Endometrial microvascular endothelial cells (primary cell): ENCODE results near the gene TNFRSF25. TPM values are rescaled to one million over a fixed set of nuclear protein-coding genes. Genes with fewer than 3 reads are reported as not detected.
"Not testable (repeated sequence)": the region's sequence is repeated elsewhere in the genome, so short reads cannot be mapped to it uniquely, and the experiment has no call there.

Experiments
- in situ Hi-C: cut with HindIII; loops from 2 replicates; pipeline ENCODE4 v1.10.0; 2017; ENCODE audit warnings: low sequenced_read_pairs, low pct_unique_long_range_greater_than_20kb; ENCODE audit errors: inconsistent ontology term
- total RNA-seq: library from RNA; depleted of rRNA; stranded (reverse); fragments of >200 nt; gene quantifications from one replicate; pipeline ENCODE4 v1.2.3, GENCODE V29; 2015; ENCODE audit errors: inconsistent ontology term

Gene TNFRSF25
- total RNA-seq, 1 donor from 2014 or later, result 5.9 TPM

DNA sequence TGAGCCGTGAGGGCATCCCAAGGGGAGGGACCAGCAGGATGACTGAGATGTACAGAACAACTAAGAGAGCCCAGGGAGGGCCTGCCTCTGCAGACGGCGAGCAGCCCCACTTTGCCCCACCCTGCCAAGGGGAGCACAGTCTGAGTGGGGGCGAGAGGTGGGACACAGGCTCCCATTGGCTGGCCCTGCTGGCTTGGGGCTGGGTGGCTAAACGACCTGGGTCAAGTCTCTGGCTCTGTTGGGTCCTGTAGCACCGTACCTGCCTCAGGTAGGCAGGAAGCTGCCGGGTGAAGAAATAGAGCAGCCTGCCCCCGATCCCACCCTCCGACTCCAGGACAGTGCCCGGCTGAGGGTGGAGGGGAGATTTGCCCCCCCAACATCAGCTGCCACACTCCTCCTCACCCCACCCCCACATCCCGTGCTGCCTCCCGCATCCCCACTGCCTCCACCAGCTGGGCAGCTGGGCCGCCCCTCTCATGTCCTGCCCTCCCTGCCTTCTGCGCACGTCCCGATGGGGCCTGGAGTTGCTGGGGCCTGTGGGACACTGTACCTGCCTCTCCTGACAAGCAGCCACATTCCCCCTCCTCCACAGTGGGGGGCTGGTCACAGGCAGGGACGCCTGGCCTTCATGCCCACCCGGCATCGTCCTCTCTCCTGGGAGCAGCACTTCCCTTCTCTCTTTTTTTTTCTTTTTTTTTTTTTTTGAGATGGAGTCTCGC lies 38.1 kb upstream of the TNFRSF25 start:
- in situ Hi-C loops, result no loop called here

DNA sequence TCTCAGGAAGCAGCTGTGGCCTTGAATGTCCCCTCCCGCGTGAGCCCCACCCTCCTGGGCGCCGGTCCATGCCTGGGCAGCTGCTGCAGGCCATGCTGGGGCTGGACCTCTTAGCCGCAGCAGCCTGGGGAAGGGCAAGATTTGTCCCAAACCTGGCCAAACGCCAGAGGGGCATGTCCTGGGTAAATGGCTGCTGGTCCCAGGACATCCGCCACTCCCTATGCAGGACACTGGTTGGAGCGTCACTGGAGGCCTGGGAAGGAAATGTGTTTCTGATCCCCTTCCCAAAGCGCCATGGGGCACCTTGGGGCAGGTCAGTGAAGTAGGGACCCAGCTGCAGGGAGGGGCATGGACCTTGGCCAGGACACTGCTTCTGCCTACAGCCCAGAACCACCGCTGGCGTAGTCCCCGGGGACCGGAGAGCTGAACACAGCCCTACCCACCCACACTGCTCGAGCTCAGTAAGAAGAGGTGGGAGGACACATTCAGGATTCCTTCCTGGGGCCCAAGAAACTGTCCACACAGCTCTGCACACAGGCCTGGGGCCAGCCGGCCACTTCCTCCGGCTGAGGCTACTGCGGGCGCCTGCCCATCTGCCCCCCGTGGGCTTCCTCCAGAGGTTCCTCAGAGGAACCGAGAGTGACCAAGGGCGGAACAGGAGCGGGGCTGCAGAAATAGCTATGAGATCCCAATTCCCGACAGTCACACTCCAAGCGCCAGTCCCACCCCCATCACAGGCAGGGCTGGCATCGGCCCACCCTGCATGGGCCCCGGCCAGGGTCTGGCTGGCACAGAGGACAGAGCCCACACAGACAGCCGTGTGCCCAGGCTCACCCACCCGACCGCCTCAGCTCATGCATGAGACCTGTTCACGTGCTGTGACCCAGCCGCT lies 36.3 kb upstream of the TNFRSF25 start:
- in situ Hi-C loops, result no loop called here

DNA sequence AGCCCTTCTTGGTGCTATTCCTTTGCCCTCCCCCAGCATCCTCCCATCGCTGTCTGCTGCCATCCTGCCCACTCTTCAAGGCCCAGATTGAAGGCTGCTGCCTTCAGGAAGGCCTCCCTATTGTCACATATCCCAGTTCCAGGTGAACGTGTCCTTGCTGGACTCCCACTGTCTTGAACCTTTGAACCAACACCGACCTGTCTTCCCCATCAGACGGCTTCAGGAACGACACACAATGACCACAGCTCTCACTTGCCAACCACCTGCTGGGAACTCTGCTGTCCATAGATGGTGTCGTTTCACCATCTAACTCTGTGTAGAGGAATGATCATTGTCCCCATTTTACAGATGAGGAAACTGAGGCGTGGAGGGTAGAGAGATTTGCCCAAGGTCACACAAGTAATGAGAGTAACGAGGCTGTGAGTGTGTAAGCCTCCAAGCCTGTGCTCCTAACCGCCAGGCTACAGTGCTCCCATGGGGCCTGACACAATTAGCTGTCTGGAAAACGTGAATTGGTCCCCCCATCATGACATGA lies 35.4 kb upstream of the TNFRSF25 start:
- in situ Hi-C loops, result no loop called here

DNA sequence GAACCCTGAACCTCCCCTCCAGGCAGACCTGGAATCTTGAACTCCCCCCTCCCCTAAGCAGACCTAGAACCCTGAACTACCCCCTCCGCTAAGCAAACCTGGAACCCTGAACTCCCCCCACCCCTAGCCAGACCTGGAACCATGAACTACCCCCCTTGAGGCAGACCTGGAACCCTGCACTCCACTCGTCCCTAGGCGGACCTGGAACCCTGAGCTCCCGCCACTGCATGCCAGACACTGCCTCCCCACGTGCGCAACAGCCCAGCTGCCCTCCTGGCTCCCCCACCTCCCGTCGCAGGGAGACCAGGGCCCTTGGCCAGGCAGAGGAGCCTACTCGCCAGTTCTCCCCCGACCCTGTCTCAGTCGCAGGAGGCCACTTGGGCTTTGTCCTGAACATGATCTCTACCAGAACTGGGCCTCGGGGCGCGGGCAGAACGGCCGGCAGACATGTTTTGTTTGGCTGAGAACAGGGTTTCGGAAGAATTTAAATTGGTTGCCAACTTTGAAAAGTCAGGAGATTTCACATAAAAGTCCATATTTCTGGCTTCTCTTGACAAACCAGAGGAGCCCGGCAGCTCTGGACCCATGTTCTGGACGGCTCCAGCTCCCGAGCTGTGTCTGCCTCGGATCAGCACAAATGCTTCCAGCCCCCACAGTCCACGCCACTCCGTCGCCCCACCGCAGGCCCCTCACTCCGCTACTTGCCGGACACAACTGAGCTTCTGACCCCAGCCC lies 34.7 kb upstream of the TNFRSF25 start:
- in situ Hi-C loops, result no loop called here

DNA sequence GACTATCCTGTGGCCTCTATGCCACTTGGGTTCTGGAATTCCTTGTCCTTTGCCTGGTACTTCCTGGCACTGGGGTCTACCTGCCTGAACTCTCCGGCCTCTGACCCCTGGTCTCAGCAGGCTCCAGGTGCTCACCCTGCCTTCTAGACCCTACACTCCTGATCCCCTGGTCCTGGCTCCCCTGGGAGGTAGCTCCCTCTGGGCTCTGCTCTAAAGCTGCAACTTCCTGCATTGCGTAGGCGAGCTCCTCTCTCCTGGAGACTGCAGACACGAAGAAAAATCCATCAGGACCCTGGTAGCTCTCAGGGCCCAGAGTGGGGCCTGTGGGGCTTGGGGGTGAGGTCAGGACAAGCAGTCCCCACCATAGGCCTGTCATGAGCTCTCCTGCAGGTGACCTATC lies 33.3 kb upstream of the TNFRSF25 start:
- in situ Hi-C loops, result no loop called here

DNA sequence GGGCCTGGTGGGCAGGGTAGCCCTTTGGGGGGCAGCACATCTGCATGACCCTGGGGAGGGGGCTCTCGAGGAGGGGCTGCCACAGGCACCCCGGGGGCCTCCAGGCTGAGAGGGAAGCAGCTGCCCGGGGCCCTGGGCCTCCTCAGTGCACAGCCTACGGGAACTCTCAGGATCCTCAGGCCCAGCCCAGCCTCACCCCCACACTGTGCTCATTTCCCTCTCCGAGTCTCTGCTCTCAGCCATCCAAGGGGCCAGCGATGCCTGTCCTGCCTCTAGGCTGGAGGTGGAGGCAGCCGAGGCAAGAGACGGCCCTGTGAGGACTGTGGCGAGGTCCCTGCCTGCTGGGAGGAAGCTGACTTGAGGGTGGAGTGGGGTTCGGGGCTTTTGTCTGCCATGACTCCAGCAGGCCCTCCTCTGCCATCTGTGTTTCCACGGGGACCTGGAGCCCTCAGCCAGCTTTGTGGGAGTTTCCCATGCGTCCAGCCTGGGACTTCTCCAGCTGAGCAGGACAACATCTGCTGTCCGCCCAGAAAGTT lies 32.7 kb upstream of the TNFRSF25 start:
- in situ Hi-C loops, result no loop called here

DNA sequence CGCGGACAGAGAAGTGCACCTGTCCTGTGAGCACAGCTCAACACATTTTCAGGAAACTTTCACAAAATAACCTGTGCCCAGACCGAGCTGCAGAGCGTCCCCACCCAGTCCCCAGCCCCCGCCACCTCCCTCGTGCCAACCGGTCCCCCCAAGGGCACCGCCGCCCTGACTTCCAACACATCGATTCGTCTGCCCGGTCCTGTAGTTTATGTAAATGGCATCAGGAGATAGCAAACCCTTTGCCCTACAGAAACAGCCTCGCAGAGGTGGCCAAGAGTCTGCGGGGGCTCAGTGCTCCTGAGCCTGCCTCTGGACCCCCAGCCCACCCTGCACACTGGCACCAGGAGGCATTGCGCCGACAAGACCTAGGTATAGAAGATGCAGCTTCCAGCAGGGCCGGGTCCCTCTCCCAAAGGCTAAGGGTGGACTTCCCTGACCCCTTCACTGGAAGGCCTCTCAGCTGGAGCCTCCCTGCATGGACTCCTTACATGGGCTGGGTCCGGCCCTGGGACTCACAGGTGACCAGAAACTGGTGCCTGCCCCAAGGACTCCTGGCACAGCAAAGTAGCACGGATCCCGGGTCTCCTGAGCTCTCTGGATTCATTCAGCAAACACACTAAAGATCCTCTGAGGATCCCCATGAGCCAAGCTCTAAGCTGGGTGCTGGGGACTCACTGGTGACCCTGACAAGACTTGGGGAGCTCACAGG lies 32.0 kb upstream of the TNFRSF25 start:
- in situ Hi-C loops, result no loop called here

DNA sequence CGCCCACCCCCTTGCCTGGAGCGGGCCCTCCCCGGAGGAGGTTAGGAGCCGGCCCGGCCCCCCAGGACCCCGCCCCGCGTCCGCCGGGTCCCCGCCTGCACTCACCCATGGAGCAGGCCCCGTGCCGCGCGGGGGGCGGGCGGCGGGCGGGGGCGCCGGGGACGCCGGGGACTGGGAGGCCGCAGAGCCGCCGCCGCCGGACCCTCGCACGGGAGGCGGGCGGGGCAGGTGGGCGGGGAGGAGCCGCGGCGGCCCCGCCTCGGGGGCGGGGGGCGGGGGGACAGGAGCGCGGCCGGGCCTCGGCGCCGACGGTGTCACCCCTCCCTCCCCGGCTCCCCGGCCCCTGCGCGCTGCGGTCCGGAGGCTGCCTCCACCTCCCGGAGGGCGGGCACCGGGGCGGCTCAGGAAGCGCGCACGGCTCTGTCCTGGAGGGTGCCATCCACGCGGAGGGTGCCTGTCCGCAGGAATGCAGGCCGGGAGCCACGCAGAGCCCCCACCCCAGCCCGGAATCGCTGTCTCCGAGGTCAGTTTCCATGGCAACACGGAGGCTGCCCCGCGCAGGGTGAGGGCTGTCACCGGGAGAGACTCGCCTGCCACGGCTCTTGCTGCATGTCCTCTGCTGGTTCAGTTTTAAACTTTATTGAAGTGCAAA lies 31.4 kb upstream of the TNFRSF25 start:
- in situ Hi-C loops, result no loop called here

DNA sequence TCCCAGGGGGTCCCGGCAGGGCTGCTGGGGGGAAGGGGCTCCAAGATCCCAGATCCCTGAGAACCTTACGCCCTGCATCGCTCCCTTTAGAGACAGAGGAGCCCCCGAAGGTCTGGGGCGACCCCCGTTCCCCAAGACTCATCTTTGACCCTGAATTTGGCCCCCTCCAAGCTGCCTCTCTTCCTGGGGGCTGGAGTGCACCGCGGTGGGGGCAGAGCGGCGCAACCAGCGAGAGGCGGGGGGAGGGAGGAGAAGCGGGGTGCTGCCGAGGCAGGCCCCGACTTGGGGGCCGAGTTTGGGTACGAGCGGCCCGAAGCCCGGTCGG lies 30.9 kb upstream of the TNFRSF25 start:
- in situ Hi-C loops, result no loop called here

DNA sequence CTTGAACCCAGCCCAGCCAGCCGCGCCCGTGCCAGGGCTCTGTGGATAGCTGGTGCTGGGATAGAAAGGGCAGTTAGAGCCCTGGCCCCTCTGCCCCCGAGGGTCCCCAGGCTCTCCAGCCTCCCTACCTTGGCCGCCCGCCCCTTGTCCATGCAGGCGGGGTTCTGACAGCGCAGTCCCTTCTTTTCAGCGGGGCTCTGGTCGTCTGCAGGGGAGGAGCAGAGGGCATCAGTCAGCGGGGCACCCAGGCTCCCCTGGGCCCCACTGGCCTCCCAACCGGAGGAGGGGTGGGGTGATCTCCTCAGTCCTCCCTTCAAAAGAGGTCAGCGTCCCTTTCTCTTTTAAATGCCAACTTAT lies 30.4 kb upstream of the TNFRSF25 start:
- in situ Hi-C loops, result no loop called here

DNA sequence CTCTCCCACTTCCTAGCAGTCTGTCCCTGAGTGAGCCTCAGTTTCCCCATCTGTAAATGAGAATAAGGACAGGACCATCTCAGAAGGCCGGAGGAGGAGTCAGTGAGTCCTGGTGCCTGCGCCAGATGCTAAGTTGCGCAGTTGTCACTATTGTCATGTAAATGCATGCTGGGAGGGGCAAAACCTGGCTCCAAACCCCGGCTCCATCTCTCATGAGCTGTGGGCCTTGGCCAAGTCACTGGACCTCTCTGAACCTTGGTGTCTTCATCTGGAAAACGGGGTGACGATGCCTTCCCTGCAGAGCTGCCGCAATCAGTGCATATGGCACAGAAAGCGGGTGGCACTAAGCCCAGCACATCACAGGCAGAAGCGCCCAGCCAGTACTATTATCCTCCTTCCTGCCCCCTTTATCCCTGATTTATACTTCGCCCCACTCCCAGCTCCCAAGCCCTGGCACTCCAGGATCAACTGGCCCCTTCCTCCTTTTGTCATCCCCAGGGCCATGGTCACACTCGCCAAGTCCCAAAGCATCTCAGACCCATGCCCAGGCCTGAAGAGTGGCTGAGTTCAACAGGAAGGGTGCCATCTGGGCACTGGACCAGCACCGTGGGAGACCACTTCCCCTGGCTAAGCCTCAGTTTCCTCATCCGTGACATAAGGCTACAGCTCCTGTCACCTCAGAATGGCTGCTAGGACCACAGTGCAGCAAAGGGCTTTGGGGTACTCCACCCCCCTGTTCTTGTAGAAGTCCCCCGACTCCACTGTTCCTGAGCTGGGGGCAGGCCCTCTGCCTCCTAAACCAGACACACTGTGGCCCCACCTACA lies 29.8 kb upstream of the TNFRSF25 start:
- in situ Hi-C loops, result no loop called here

DNA sequence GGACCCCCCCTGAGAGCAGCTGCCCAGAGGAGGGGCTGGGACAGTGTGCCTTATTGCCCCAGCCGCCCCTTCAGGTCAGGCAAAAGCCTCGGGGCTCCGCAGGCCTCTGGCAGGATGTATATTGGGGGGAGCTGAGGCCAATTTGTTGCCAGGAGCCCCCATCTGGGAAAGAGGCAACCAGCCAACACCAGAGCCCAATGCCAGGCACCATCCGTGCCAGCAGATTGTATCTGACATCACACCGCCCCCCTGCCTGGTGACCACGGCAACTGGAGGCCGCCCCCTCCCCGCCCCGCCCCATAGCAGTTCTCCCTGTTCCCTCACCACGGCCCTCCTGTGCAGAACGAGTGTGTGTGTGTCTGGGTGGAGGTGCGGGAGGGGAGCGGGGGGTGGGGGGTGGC lies 29.1 kb upstream of the TNFRSF25 start:
- in situ Hi-C loops, result no loop called here

DNA sequence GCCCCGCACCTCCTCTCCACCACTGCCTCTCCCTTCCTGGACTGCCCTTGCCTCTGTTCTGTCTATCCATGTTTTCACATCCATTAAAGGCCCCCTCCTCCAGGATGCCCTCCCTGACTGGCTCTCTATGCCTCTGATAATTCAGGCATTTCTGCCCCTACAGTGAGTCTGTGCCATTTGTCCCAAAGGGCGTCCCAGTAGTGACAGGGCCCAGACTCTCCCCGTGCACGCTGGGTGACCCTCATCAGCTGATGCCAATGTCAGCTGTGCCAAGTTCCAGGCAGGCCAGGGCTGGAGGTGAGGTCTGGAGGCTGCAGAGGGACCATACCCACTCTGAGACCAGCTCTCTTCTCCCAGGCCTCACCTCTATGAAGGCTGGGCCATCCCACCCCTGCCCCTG lies 28.7 kb upstream of the TNFRSF25 start:
- in situ Hi-C loops, result no loop called here

DNA sequence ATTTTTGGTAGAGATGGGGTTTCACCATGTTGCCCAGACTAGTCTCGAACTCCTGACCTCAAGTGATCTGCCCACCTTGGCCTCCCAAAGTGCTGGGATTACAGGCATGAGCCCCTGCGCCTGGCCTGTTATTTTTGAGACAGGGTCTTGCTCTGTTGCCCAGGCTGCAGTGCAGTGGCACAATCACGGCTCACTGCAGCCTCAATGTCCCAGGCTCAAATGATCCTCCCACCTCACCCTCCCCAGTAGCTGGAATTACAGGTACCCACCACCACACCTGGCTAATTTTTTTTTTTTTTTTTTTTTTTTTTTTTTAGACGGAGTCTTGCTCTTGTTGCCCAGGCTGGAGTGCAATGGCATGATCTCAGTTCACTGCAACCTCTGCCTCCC lies 27.9 kb upstream of the TNFRSF25 start:
- in situ Hi-C loops, result not testable (repeated sequence)

DNA sequence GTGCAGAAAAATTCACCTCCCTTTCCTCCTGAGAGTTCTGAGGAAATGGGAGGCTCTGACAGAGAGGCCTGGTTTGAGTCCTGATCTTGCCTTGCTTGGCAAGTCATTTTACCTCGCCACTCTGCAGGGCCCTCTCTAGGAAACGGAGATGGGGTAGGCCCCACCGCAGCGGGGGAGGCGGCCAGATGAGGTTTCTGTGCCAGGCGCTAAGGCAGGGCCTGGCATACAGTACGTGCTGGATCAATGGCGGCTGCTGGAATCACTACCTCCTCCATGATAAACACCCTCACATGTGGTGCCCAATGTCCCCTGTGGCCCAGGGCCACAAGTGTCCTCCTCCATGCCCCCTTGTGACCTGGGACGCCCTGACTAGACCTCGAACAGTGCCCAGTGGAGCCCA lies 26.0 kb upstream of the TNFRSF25 start:
- in situ Hi-C loops, result no loop called here

DNA sequence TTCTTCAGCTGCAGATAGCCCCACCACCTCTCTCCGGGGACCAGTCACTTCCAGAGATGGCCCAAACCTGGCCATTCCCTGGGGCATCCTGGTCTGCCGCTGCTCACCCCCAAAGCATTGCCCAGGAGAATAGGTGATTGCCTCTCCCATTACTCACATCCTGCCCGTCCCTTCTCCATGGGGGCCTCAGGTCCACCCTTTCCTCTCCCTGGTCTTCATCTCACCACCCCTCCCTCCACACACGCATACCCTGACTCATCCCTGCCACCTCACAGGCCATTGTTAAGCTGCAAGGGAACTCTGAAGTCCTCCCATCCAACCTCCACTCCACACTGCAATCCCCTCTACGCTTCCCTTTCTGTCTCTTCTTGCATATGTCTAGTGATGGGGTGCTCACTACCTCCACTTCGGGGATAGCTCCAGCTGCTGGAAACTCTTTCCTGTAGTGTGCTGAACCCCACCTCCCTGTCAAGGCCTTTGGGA lies 25.5 kb upstream of the TNFRSF25 start, which contains the start of gene PLEKHG5:
Gene PLEKHG5 (minus strand): TSS at position 188 of the 483 bp plus-strand sequence. CDS start 14,096 bp downstream, outside the sequence.
- in situ Hi-C loops, result no loop called here

DNA sequence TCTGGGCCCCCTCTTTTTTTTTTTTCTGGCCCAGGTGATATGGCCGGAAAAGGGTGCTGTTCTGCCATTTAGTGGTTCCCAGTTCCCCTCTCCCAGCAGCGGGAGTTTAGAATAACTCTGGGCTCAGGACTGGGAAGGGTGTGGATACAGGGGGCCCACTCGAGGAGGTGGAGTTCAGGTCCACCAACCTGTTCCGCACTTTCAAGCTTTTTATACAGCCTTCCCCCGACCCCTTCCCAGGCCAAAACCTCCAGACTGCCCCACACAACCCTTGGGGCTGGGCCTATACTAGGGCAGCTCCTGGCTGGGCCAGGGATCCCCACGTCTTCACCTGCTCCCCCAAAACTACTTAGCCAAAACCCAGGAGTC lies 25.1 kb upstream of the TNFRSF25 start:
- in situ Hi-C loops, result no loop called here
